Liver (tissue), 9 donors: ENCODE data around the gene TSPEAR. TPM values are rescaled to one million over a fixed set of nuclear protein-coding genes. Genes with fewer than 3 reads are reported as not detected.

Experiments
- DNase-seq: peaks from one replicate; pipeline ENCODE4 v3.0.0-alpha.2; 2017; ENCODE audit warnings: low spot score
- H3K27ac ChIP-seq, 2 donors: one replicate each; pipeline ENCODE4 v1.7.0; 2013; ENCODE audit warnings: inconsistent platforms in 2 of 2, low read length in 2 of 2, control low read depth in 1 of 2, low read depth in 1 of 2, mild to moderate bottlenecking in 1 of 2
- H3K27me3 ChIP-seq, 4 donors: one replicate each; pipeline versions ENCODE4 v1.6.1 to v1.7.0; 2013; ENCODE audit warnings: low read length in 3 of 4, inconsistent platforms in 1 of 4, mild to moderate bottlenecking in 1 of 4, moderate library complexity in 1 of 4; ENCODE audit not compliant: control insufficient read depth in 4 of 4, insufficient read depth in 4 of 4
- H3K36me3 ChIP-seq, 4 donors: one replicate each; pipeline versions ENCODE4 v1.6.1 to v1.7.0; 2013; ENCODE audit warnings: low read length in 3 of 4, mild to moderate bottlenecking in 3 of 4, low read depth in 1 of 4, moderate library complexity in 1 of 4; ENCODE audit not compliant: control insufficient read depth in 4 of 4, insufficient read depth in 3 of 4
- H3K4me1 ChIP-seq, 4 donors: one replicate each; pipeline versions ENCODE4 v1.6.1 to v1.7.0; 2013; ENCODE audit warnings: low read length in 3 of 4, mild to moderate bottlenecking in 3 of 4, moderate library complexity in 1 of 4; ENCODE audit not compliant: control insufficient read depth in 4 of 4, insufficient read depth in 4 of 4
- H3K4me3 ChIP-seq, 3 donors: one replicate each; pipeline versions ENCODE4 v1.6.1 to v1.7.0; 2013; ENCODE audit warnings: low read length in 3 of 3, control low read depth in 1 of 3, low read depth in 1 of 3, mild to moderate bottlenecking in 1 of 3
- H3K9ac ChIP-seq, 2 donors: one replicate each; pipeline ENCODE4 v1.7.0; 2013; ENCODE audit warnings: low read length in 2 of 2, mild to moderate bottlenecking in 2 of 2, moderate library complexity in 2 of 2, control low read depth in 1 of 2, low read depth in 1 of 2
- H3K9me3 ChIP-seq, 4 donors: one replicate each; pipeline versions ENCODE4 v1.6.1 to v1.7.0; 2013; ENCODE audit warnings: low read length in 3 of 4; ENCODE audit not compliant: control insufficient read depth in 4 of 4
- FOXA2 ChIP-seq: IDR thresholded peaks from 2 replicates; pipeline ENCODE4 v1.6.1; 2016; ENCODE audit warnings: antibody characterized with exemption
- GABPA ChIP-seq, 2 donors: IDR thresholded peaks in 1 of 2; conservative IDR thresholded peaks in 1 of 2; 2 replicates each; pipeline ENCODE4 v1.6.1; 2016; ENCODE audit warnings: antibody characterized with exemption in 2 of 2, mild to moderate bottlenecking in 1 of 2, moderate library complexity in 1 of 2
- JUND ChIP-seq, 2 donors: IDR thresholded peaks; 2 replicates each; pipeline ENCODE4 v1.6.1; 2016; ENCODE audit warnings: antibody characterized with exemption in 2 of 2
- NR2F2 ChIP-seq: IDR thresholded peaks from 2 replicates; pipeline ENCODE4 v1.6.1; 2016; ENCODE audit warnings: antibody characterized with exemption
- RAD21 ChIP-seq, 2 donors: IDR thresholded peaks; 2 replicates each; pipeline ENCODE4 v1.6.1; 2016; ENCODE audit warnings: antibody characterized with exemption in 2 of 2, mild to moderate bottlenecking in 2 of 2
- RXRA ChIP-seq, 2 donors: IDR thresholded peaks; 2 replicates each; pipeline ENCODE4 v1.6.1; 2017 to 2018; ENCODE audit warnings: antibody characterized with exemption in 2 of 2, mild to moderate bottlenecking in 1 of 2
- SP1 ChIP-seq: IDR thresholded peaks from 2 replicates; pipeline ENCODE4 v1.6.1; 2018; ENCODE audit warnings: antibody characterized with exemption, mild to moderate bottlenecking
- TAF1 ChIP-seq: conservative IDR thresholded peaks from 2 replicates; pipeline ENCODE4 v1.6.1; 2016; ENCODE audit warnings: antibody characterized with exemption, mild to moderate bottlenecking
- WGBS: extraction: QIAGEN DNeasy Blood & Tissue Kit; methylation state at CpG from one replicate; pipeline ENCODE4 v1.1.7; 2013; 5-methylcytosine and 5-hydroxymethylcytosine counted together
- polyA plus RNA-seq, 2 donors: library from polyadenylated mRNA; stranded (reverse) in 1 of 2; unstranded in 1 of 2; fragments of 200-250 nt in 1 of 2; fragments of >200 nt in 1 of 2; fragmentation: Nextera tagmentation in 1 of 2; extraction: Ambion mirVana in 1 of 2; gene quantifications; one replicate each; pipeline versions ENCODE4 v1.2.1 to v1.2.3, GENCODE V29; 2013 to 2015
- total RNA-seq, 2 donors: library from RNA; depleted of rRNA; stranded (reverse); fragments of >200 nt; gene quantifications; one replicate each; pipeline ENCODE4 v1.2.3, GENCODE V29; 2014
- TF ChIP-seq, protein P1 (sequence below): IDR thresholded peaks from 2 replicates; pipeline ENCODE4 v1.6.1; 2016; ENCODE audit warnings: antibody characterized with exemption, mild to moderate bottlenecking
- TF ChIP-seq, protein P2 (sequence below): fragments of 150-350 bp; IDR thresholded peaks from 2 replicates; pipeline ENCODE4 v1.5.1; 2017; ENCODE audit warnings: improper control_type of control experiment, low read depth, low read length; ENCODE audit not compliant: missing input control
- TF ChIP-seq, protein P3 (sequence below): IDR thresholded peaks from 2 replicates; pipeline ENCODE4 v1.6.1; 2016; ENCODE audit warnings: antibody characterized with exemption
- TF ChIP-seq, protein P4 (sequence below): IDR thresholded peaks from 2 replicates; pipeline ENCODE4 v1.6.1; 2016; ENCODE audit warnings: antibody characterized with exemption
- TF ChIP-seq, protein P5 (sequence below): IDR thresholded peaks from 2 replicates; pipeline ENCODE4 v1.6.1; 2016; ENCODE audit warnings: antibody characterized with exemption
- donor health status: healthy.
- donor health status: healthy.
- donor health status: healthy.
- donor health status: healthy.
- donor health status: healthy.

Gene TSPEAR
- total and polyA plus RNA-seq, 4 donors, result under 0.01 to 0.14 (median 0.01) TPM; not detected in 1

DNA sequence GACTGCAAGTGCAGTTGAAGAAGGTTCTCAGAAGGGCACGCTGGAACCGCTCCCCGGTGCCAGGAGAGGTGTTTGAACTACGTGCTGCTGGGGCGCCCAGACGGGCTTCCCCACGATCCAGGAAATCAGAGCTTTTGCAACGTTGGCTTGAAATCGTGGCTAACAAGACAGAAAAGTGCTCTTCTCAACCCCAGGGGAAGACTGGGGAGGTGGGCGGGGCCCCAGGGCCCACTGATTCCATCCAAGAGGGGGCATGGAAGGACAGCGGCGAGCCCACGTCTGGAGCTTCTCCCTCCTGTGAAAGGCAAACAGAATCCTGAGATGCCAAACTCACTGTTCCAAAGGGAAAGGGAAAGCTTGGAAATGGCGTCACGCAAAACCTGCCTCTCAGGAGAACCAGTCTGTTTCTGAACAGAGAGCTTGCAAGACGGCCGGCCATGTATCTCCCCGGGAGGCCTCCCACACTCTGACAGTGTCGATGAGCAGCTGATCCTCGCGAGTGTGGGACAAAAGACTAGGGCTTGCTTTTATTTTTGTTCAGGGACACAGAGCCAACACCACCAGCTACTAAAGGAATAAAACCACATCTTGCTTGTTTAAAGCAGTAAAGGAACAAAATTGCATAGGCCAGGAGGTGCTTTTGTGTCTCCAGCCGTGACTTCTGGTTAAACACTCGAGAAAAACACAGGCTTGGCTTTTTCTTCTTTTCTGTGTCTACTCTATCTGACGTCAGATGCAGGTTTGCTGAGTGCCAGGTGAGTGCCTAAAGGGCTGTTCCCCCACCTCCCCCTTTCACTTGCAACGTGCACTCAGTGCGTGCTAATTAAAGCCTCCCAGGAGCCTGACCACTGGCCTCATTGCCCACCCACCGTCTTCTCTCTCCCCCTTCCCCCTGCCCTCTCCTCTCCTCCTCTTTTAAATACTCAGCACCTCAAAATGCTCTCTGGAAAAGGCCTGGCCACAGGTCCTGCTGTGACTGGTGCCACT, 214.5 kb downstream of the TSPEAR start:
- H3K4me1 ChIP-seq, result no peaks in the 10 kb centered on the region
- no peak overlapping the region for H3K4me3 ChIP-seq
- WGBS, result 74% methylated on average over 27 of the region's 27 CpGs
- no peaks in the 10 kb centered on the region for H3K27me3 ChIP-seq
- H3K9ac ChIP-seq, result no peak overlapping the region
- H3K36me3 ChIP-seq, result peaks cover 0 to 2% (median 0%) of the 10 kb centered on the region in 4 donors
- H3K9me3 ChIP-seq, result peaks cover 0 to 3% (median 2%) of the 10 kb centered on the region in 4 donors
- no peak for DNase-seq
- H3K27ac ChIP-seq, result no peak overlapping the region
- TF ChIP-seq RXRA (IDR thresholded peaks at IDR 0.05) (no peak), SP1 (no peak), GABPA (IDR thresholded peaks at IDR 0.05 in 1 of 2, conservative IDR thresholded peaks at IDR 0.05 in 1 of 2) (no peak), JUND (IDR thresholded peaks at IDR 0.05) (no peak), FOXA2 (no peak), NR2F2 (no peak), RAD21 (IDR thresholded peaks at IDR 0.05) (no peak), TAF1 (no peak)
- TF ChIP-seq, protein P1, sequence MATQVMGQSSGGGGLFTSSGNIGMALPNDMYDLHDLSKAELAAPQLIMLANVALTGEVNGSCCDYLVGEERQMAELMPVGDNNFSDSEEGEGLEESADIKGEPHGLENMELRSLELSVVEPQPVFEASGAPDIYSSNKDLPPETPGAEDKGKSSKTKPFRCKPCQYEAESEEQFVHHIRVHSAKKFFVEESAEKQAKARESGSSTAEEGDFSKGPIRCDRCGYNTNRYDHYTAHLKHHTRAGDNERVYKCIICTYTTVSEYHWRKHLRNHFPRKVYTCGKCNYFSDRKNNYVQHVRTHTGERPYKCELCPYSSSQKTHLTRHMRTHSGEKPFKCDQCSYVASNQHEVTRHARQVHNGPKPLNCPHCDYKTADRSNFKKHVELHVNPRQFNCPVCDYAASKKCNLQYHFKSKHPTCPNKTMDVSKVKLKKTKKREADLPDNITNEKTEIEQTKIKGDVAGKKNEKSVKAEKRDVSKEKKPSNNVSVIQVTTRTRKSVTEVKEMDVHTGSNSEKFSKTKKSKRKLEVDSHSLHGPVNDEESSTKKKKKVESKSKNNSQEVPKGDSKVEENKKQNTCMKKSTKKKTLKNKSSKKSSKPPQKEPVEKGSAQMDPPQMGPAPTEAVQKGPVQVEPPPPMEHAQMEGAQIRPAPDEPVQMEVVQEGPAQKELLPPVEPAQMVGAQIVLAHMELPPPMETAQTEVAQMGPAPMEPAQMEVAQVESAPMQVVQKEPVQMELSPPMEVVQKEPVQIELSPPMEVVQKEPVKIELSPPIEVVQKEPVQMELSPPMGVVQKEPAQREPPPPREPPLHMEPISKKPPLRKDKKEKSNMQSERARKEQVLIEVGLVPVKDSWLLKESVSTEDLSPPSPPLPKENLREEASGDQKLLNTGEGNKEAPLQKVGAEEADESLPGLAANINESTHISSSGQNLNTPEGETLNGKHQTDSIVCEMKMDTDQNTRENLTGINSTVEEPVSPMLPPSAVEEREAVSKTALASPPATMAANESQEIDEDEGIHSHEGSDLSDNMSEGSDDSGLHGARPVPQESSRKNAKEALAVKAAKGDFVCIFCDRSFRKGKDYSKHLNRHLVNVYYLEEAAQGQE, result no peak
- TF ChIP-seq, protein P2, sequence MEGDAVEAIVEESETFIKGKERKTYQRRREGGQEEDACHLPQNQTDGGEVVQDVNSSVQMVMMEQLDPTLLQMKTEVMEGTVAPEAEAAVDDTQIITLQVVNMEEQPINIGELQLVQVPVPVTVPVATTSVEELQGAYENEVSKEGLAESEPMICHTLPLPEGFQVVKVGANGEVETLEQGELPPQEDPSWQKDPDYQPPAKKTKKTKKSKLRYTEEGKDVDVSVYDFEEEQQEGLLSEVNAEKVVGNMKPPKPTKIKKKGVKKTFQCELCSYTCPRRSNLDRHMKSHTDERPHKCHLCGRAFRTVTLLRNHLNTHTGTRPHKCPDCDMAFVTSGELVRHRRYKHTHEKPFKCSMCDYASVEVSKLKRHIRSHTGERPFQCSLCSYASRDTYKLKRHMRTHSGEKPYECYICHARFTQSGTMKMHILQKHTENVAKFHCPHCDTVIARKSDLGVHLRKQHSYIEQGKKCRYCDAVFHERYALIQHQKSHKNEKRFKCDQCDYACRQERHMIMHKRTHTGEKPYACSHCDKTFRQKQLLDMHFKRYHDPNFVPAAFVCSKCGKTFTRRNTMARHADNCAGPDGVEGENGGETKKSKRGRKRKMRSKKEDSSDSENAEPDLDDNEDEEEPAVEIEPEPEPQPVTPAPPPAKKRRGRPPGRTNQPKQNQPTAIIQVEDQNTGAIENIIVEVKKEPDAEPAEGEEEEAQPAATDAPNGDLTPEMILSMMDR, result no peak
- TF ChIP-seq, protein P3, sequence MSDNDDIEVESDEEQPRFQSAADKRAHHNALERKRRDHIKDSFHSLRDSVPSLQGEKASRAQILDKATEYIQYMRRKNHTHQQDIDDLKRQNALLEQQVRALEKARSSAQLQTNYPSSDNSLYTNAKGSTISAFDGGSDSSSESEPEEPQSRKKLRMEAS, result no peak
- TF ChIP-seq, protein P4, sequence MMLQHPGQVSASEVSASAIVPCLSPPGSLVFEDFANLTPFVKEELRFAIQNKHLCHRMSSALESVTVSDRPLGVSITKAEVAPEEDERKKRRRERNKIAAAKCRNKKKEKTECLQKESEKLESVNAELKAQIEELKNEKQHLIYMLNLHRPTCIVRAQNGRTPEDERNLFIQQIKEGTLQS, result no peak
- TF ChIP-seq, protein P5, sequence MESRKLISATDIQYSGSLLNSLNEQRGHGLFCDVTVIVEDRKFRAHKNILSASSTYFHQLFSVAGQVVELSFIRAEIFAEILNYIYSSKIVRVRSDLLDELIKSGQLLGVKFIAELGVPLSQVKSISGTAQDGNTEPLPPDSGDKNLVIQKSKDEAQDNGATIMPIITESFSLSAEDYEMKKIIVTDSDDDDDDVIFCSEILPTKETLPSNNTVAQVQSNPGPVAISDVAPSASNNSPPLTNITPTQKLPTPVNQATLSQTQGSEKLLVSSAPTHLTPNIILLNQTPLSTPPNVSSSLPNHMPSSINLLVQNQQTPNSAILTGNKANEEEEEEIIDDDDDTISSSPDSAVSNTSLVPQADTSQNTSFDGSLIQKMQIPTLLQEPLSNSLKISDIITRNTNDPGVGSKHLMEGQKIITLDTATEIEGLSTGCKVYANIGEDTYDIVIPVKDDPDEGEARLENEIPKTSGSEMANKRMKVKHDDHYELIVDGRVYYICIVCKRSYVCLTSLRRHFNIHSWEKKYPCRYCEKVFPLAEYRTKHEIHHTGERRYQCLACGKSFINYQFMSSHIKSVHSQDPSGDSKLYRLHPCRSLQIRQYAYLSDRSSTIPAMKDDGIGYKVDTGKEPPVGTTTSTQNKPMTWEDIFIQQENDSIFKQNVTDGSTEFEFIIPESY, result no peak
